Neural cell (in vitro differentiated cells): ENCODE measurements around the gene CACNA1F. TPM values are rescaled to one million over a fixed set of nuclear protein-coding genes. Genes with fewer than 3 reads are reported as not detected.

Source experiments
- H2AFZ ChIP-seq: fragments of 200-600, 300-800 bp; sonication (generic), shearing (Covaris generic); 2 replicates; pipeline ENCODE4 v1.6.0; 2014; ENCODE audit warnings: low read depth, mild to moderate bottlenecking, antibody characterized with exemption, low read length, moderate library complexity
- H3F3A ChIP-seq: fragments of 200-600 bp; shearing (Covaris generic); 2 replicates; pipeline ENCODE4 v1.6.1; 2016; ENCODE audit warnings: mild to moderate bottlenecking, moderate library complexity, mixed read lengths, antibody characterized with exemption, low read length; ENCODE audit not compliant: insufficient read depth, poor library complexity, severe bottlenecking
- H3K27ac ChIP-seq: fragments of 200-600, 300-800 bp; sonication (generic), shearing (Covaris generic); 2 replicates; pipeline ENCODE4 v1.5.1; 2014; ENCODE audit warnings: mild to moderate bottlenecking, low read length, moderate library complexity
- H3K27me3 ChIP-seq: fragments of 300-800, 200-600 bp; sonication (generic), shearing (Covaris generic); 2 replicates; pipeline ENCODE4 v1.6.0; 2014; ENCODE audit warnings: mild to moderate bottlenecking, low read depth, low read length, moderate library complexity; ENCODE audit not compliant: insufficient read depth
- H3K36me3 ChIP-seq: fragments of 300-800, 200-600 bp; sonication (generic), shearing (Covaris generic); 2 replicates; pipeline ENCODE4 v1.5.1; 2014; ENCODE audit warnings: mild to moderate bottlenecking, antibody characterized with exemption, low read length, moderate library complexity; ENCODE audit not compliant: insufficient read depth
- H3K4me2 ChIP-seq: fragments of 300-800, 200-600 bp; sonication (generic), shearing (Covaris generic); 2 replicates; pipeline ENCODE4 v1.6.0; 2014; ENCODE audit warnings: mild to moderate bottlenecking, low read length
- H3K4me3 ChIP-seq: fragments of 300-800, 200-600 bp; sonication (generic), shearing (Covaris generic); 2 replicates; pipeline ENCODE4 v1.5.1; 2014; ENCODE audit warnings: mild to moderate bottlenecking, low read length, moderate library complexity
- H3K79me2 ChIP-seq: fragments of 200-600 bp; shearing (Covaris generic); replicated peaks from 2 replicates; pipeline ENCODE4 v1.6.0; 2014; ENCODE audit warnings: mild to moderate bottlenecking, low read length, moderate library complexity; ENCODE audit not compliant: insufficient read depth
- H3K9ac ChIP-seq: fragments of 300-800, 200-600 bp; sonication (generic), shearing (Covaris generic); 2 replicates; pipeline ENCODE4 v1.6.1; 2016; ENCODE audit warnings: mild to moderate bottlenecking, low read length, mixed read lengths
- H3K9me2 ChIP-seq: fragments of 200-600 bp; shearing (Covaris generic); 2 replicates; pipeline ENCODE4 v1.6.1; 2016; ENCODE audit warnings: mild to moderate bottlenecking, low read length, mixed read lengths; ENCODE audit not compliant: insufficient read depth
- H3K9me3 ChIP-seq: fragments of 200-600, 300-800 bp; sonication (generic), shearing (Covaris generic); 2 replicates; pipeline ENCODE4 v1.6.1; 2016; ENCODE audit warnings: mild to moderate bottlenecking, mixed run types, low read length, moderate library complexity, mixed read lengths
- H4K20me1 ChIP-seq: fragments of 200-600 bp; shearing (Covaris generic); 2 replicates; pipeline ENCODE4 v1.6.1; 2016; ENCODE audit warnings: mild to moderate bottlenecking, mixed run types; ENCODE audit not compliant: insufficient read depth
- EP300 ChIP-seq: fragments of 450-650 bp; conservative IDR thresholded peaks from 2 replicates; pipeline ENCODE4 v1.6.1; 2014; ENCODE audit warnings: antibody characterized with exemption, mild to moderate bottlenecking, moderate library complexity; ENCODE audit not compliant: poor library complexity, severe bottlenecking
- EZH2 ChIP-seq: fragments of 200-600, 300-800 bp; shearing (Covaris generic), sonication (generic); IDR thresholded peaks from 2 replicates; pipeline ENCODE4 v1.6.1; 2014; ENCODE audit warnings: antibody characterized with exemption, low read length, borderline replicate concordance, mild to moderate bottlenecking; ENCODE audit not compliant: insufficient read depth, poor library complexity, severe bottlenecking
- MXI1 ChIP-seq: fragments of 450-650 bp; conservative IDR thresholded peaks from 2 replicates; pipeline ENCODE4 v1.6.1; 2014; ENCODE audit warnings: antibody characterized with exemption, mild to moderate bottlenecking; ENCODE audit not compliant: poor library complexity, severe bottlenecking
- POLR2AphosphoS5 ChIP-seq: IDR thresholded peaks from 2 replicates; pipeline ENCODE4 v1.6.1; 2012
- RAD21 ChIP-seq: fragments of 450-650 bp; conservative IDR thresholded peaks from 2 replicates; pipeline ENCODE4 v1.6.1; 2014; ENCODE audit warnings: antibody characterized with exemption, mild to moderate bottlenecking, moderate library complexity
- REST ChIP-seq: IDR thresholded peaks from 2 replicates; pipeline ENCODE4 v1.6.1; 2012; ENCODE audit warnings: borderline replicate concordance
- TAF1 ChIP-seq: IDR thresholded peaks from 2 replicates; pipeline ENCODE4 v1.6.1; 2012; ENCODE audit warnings: low read depth
- polyA plus RNA-seq: library from polyadenylated mRNA; depleted of rRNA; stranded (reverse); fragments of >200 nt; gene quantifications from 2 replicates; pipeline ENCODE4 v1.2.3, GENCODE V29; 2014

CACNA1F gene
- polyA plus RNA-seq, 1 donor from 2014 or later = not detected

DNA sequence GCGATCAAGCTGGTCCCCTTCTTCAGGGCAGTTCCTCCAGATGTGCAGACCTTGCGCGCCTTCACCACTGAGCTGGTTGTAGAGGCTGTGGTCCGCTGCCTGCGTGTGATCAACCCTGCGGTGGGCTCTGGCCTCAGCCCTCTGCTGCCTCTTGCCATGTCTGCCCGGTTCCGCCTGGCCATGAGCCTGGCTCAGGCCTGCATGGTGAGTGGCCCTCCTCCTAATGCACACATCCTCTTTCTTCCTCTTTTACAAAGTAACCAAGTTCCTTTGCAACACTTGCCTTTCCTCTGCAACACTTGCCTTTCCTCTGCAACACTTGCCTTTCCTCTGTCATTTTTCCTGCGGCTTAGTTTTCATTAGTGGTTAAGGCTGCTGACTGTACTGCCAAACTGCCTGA lies 3.9 kb upstream of the CACNA1F start:
- Histone ChIP-seq H3F3A (no peaks in the 10 kb centered on the region), H4K20me1 (no peaks in the 10 kb centered on the region), H2AFZ (no peak overlapping the region), H3K79me2 (no peaks in the 10 kb centered on the region), H3K27ac (no peak overlapping the region), H3K9me3 (no peaks in the 10 kb centered on the region), H3K36me3 (no peaks in the 10 kb centered on the region), H3K4me2 (no peak overlapping the region), H3K9ac (no peak overlapping the region), H3K9me2 (no peaks in the 10 kb centered on the region), H3K4me3 (no peak overlapping the region), H3K27me3 (no peaks in the 10 kb centered on the region)
- TF ChIP-seq TAF1 = no peak
- TF ChIP-seq EP300 = no peak
- no peak for TF ChIP-seq RAD21
- no peak for TF ChIP-seq REST
- TF ChIP-seq EZH2 = no peak

- H3K79me2 ChIP-seq = no peaks in the 10 kb centered on the region
- no peak for TF ChIP-seq MXI1
- no peaks in the 10 kb centered on the region for H4K20me1 ChIP-seq
- no peaks in the 10 kb centered on the region for H3K9me2 ChIP-seq
- H3K4me3 ChIP-seq = no peak overlapping the region
- no peaks in the 10 kb centered on the region for H3K36me3 ChIP-seq
- no peak overlapping the region for H2AFZ ChIP-seq
- no peaks in the 10 kb centered on the region for H3K9me3 ChIP-seq
- H3K9ac ChIP-seq = no peak overlapping the region
- no peak overlapping the region for H3K4me2 ChIP-seq
- no peak overlapping the region for H3K27ac ChIP-seq
- H3F3A ChIP-seq = no peaks in the 10 kb centered on the region
- no peaks in the 10 kb centered on the region for H3K27me3 ChIP-seq
Observed at GRCh38 chrX:49233887-49234555, 881 bp upstream of the CACNA1F start.

DNA sequence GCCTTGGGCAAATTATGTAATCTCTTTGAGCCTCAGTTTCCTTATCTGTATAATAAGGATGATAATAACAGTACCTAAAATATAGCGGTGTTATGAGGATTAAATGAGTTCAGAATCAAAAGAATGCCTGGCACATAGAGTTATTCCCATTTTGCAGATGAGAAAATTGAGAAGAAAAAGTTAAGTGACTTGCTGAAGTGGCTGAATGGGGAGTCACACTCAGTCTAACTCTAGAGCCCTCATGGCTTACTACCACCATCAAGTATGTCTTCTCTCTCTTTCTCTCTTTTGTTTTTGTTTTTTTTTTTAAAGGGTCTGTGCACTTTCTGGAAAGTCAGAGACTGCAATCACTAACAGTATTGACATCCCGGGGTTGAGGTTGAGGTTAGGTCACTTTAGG lies 615 bp downstream of the CACNA1F start:
- H3K79me2 ChIP-seq = no peaks in the 10 kb centered on the region
- H3K4me3 ChIP-seq = no peak overlapping the region
- no peaks in the 10 kb centered on the region for H3K9me3 ChIP-seq
- H4K20me1 ChIP-seq = no peaks in the 10 kb centered on the region
- no peak overlapping the region for H3K27ac ChIP-seq
- no peak overlapping the region for H3K4me2 ChIP-seq
- no peak overlapping the region for H2AFZ ChIP-seq
- no peak for TF ChIP-seq POLR2AphosphoS5
- TF ChIP-seq EZH2 = no peak
- TF ChIP-seq EP300 = no peak
- no peak for TF ChIP-seq TAF1
- TF ChIP-seq RAD21 = no peak
- no peaks in the 10 kb centered on the region for H3K36me3 ChIP-seq
- no peaks in the 10 kb centered on the region for H3F3A ChIP-seq
- no peak overlapping the region for H3K9ac ChIP-seq
- H3K27me3 ChIP-seq = no peaks in the 10 kb centered on the region
- H3K9me2 ChIP-seq = no peaks in the 10 kb centered on the region
